Measurements from ENCODE around the gene BPI.
"Not testable (repeated sequence)": the region's sequence is repeated elsewhere in the genome, so short reads cannot be mapped to it uniquely, and the experiment has no call there.

Gene BPI

GRCh38 chr20:38369389-38369788 lies 65.4 kb downstream of the BPI start:
- H3K79me2 ChIP-seq = no peaks in the 10 kb centered on the region
- no peak overlapping the region for H3K27ac ChIP-seq
- H3K4me2 ChIP-seq (ENCODE audit: low read length) = no peak overlapping the region
- H3K9ac ChIP-seq = no peak overlapping the region
- H3K9me3 ChIP-seq (ENCODE audit: control insufficient read depth, low read length) = no peaks in the 10 kb centered on the region
- H3K4me1 ChIP-seq = no peaks in the 10 kb centered on the region
- no peaks in the 10 kb centered on the region for H3K36me3 ChIP-seq (ENCODE audit: control insufficient read depth, insufficient read depth, low read length)
- H3K27me3 ChIP-seq (ENCODE audit: control insufficient read depth, insufficient read depth, low read length) = no peaks in the 10 kb centered on the region
- H3K4me3 ChIP-seq (ENCODE audit: low read depth, low read length) = no peak overlapping the region
- TF ChIP-seq CTCF (IDR thresholded peaks at IDR 0.05) = no peak
- no peak overlapping the region for H2AFZ ChIP-seq

- Histone ChIP-seq H3K27ac (no peak overlapping the region), H3K4me1 (no peaks in the 10 kb centered on the region), H3K27me3 (ENCODE audit: control insufficient read depth, insufficient read depth, low read length) (no peaks in the 10 kb centered on the region), H2AFZ (no peak overlapping the region), H3K4me3 (ENCODE audit: low read depth, low read length) (no peak overlapping the region), H3K9ac (no peak overlapping the region), H3K4me2 (ENCODE audit: low read length) (no peak overlapping the region), H3K9me3 (ENCODE audit: control insufficient read depth, low read length) (no peaks in the 10 kb centered on the region), H3K36me3 (ENCODE audit: control insufficient read depth, insufficient read depth, low read length) (no peaks in the 10 kb centered on the region), H3K79me2 (no peaks in the 10 kb centered on the region)
- no peak for TF ChIP-seq CTCF (IDR thresholded peaks at IDR 0.05)
Measured at GRCh38 chr20:38372806-38373205, 68.8 kb downstream of the BPI start.

- H3K9me3 ChIP-seq (ENCODE audit: control insufficient read depth, low read length) = no peaks in the 10 kb centered on the region
- H3K27me3 ChIP-seq (ENCODE audit: control insufficient read depth, insufficient read depth, low read length) = no peaks in the 10 kb centered on the region
- no peak overlapping the region for H3K27ac ChIP-seq
- H3K4me1 ChIP-seq = no peaks in the 10 kb centered on the region
- no peak for TF ChIP-seq CTCF (IDR thresholded peaks at IDR 0.05)
- H2AFZ ChIP-seq = no peak overlapping the region
- no peak overlapping the region for H3K4me2 ChIP-seq (ENCODE audit: low read length)
- no peak overlapping the region for H3K4me3 ChIP-seq (ENCODE audit: low read depth, low read length)
- no peaks in the 10 kb centered on the region for H3K79me2 ChIP-seq
- H3K36me3 ChIP-seq (ENCODE audit: control insufficient read depth, insufficient read depth, low read length) = no peaks in the 10 kb centered on the region
- H3K9ac ChIP-seq = no peak overlapping the region
Measured at GRCh38 chr20:38373231-38373867, 69.4 kb downstream of the BPI start.

GRCh38 chr20:38373898-38374297 lies 69.9 kb downstream of the BPI start:
- H3K79me2 ChIP-seq = no peaks in the 10 kb centered on the region
- H3K4me3 ChIP-seq (ENCODE audit: low read depth, low read length) = no peak overlapping the region
- H3K4me2 ChIP-seq (ENCODE audit: low read length) = no peak overlapping the region
- H3K27ac ChIP-seq = no peak overlapping the region
- H3K27me3 ChIP-seq (ENCODE audit: control insufficient read depth, insufficient read depth, low read length) = no peaks in the 10 kb centered on the region
- no peaks in the 10 kb centered on the region for H3K36me3 ChIP-seq (ENCODE audit: control insufficient read depth, insufficient read depth, low read length)
- no peak for TF ChIP-seq CTCF (IDR thresholded peaks at IDR 0.05)
- H2AFZ ChIP-seq = no peak overlapping the region
- H3K9ac ChIP-seq = no peak overlapping the region
- H3K4me1 ChIP-seq = no peaks in the 10 kb centered on the region
- no peaks in the 10 kb centered on the region for H3K9me3 ChIP-seq (ENCODE audit: control insufficient read depth, low read length)

GRCh38 chr20:38377039-38377685 lies 73.2 kb downstream of the BPI start:
- no peak overlapping the region for H3K4me3 ChIP-seq (ENCODE audit: low read depth, low read length)
- H3K9ac ChIP-seq = no peak overlapping the region
- H3K27me3 ChIP-seq (ENCODE audit: control insufficient read depth, insufficient read depth, low read length) = no peaks in the 10 kb centered on the region
- no peaks in the 10 kb centered on the region for H3K9me3 ChIP-seq (ENCODE audit: control insufficient read depth, low read length)
- no peak for TF ChIP-seq CTCF (IDR thresholded peaks at IDR 0.05)
- H3K79me2 ChIP-seq = no peaks in the 10 kb centered on the region
- no peak overlapping the region for H3K4me2 ChIP-seq (ENCODE audit: low read length)
- no peaks in the 10 kb centered on the region for H3K36me3 ChIP-seq (ENCODE audit: control insufficient read depth, insufficient read depth, low read length)
- no peak overlapping the region for H2AFZ ChIP-seq
- H3K27ac ChIP-seq = no peak overlapping the region
- H3K4me1 ChIP-seq = no peaks in the 10 kb centered on the region

GRCh38 chr20:38377838-38378237 lies 73.9 kb downstream of the BPI start:
- not testable (repeated sequence) for H3K27ac ChIP-seq; H3K4me3 ChIP-seq (ENCODE audit: low read depth, low read length)

More at GRCh38 chr20:38377838-38378237, 73.9 kb downstream of the BPI start:
- H2AFZ ChIP-seq; H3K79me2 ChIP-seq; H3K9me3 ChIP-seq (ENCODE audit: control insufficient read depth, low read length); H3K27me3 ChIP-seq (ENCODE audit: control insufficient read depth, insufficient read depth, low read length); H3K4me2 ChIP-seq (ENCODE audit: low read length); H3K9ac ChIP-seq; H3K36me3 ChIP-seq (ENCODE audit: control insufficient read depth, insufficient read depth, low read length); H3K4me1 ChIP-seq: not testable (repeated sequence)
